K562 (cell line): ENCODE data around the gene IQCK. TPM values are rescaled to one million over a fixed set of nuclear protein-coding genes. Genes with fewer than 3 reads are reported as not detected.

Source experiments
- ATAC-seq: fragments of 200-7000 bp; cut with Tn5 transposase; 3 replicates; pipeline ENCODE4 v1.9.1; 2020; ENCODE audit warnings: moderate library complexity
- BruUV-seq: library from RNA; stranded (reverse); fragments of 400-500 nt; replicated peaks from 2 replicates; lab custom pipeline; 2021; lab: Mats Ljungman, UMichigan
- CTCF ChIA-PET: fragments of 300-600 bp; formaldehyde crosslinking; extraction: SDS; loops from one replicate; lab custom pipeline; 2021; ENCODE audit warnings: low intra/inter-chr PET ratio; lab: Yijun Ruan, JAX
- POLR2A ChIA-PET: fragments of 300-600, 350-650 bp; sonication (Branson Sonifier 250); formaldehyde crosslinking; extraction: SDS; loops from one replicate; lab custom pipeline; 2021; ENCODE audit warnings: antibody characterized with exemption, inconsistent platforms; lab: Yijun Ruan, JAX
- DNase-seq, 4 experiments: peaks; one replicate each; pipeline versions ENCODE4 v3.0.0 to v3.0.0-alpha.2; 2011 to 2018; ENCODE audit warnings: low spot score in 3 of 4, mixed read lengths in 3 of 4; ENCODE audit errors: extremely low read depth in 1 of 4
- FAIRE-seq: peaks from 2 replicates; lab custom pipeline; 2011; peaks lifted over from hg19 to GRCh38; lab: Jason Lieb, UNC
- H2AFZ ChIP-seq: 2 replicates; pipeline ENCODE4 v1.6.0; 2011; ENCODE audit warnings: low read depth, low read length, control low read depth, inconsistent platforms
- H3K27ac ChIP-seq: fragments of 200-600 bp; 3 replicates; pipeline ENCODE4 v1.8.0; 2011; ENCODE audit warnings: low read depth, mild to moderate bottlenecking, control low read depth, inconsistent platforms, low read length, moderate library complexity, mixed read lengths; ENCODE audit errors: extremely low read depth
- H3K27me3 ChIP-seq, 2 experiments: fragments of 300-600 bp in 1 of 2; 2 replicates in 1 of 2; 3 replicates in 1 of 2; pipeline versions ENCODE4 v1.6.0 to v1.8.0; 2011; ENCODE audit warnings: inconsistent platforms in 2 of 2, low read length in 2 of 2, mild to moderate bottlenecking in 1 of 2, mixed read lengths in 1 of 2, moderate library complexity in 1 of 2; ENCODE audit not compliant: control insufficient read depth in 2 of 2, insufficient read depth in 2 of 2
- H3K36me3 ChIP-seq: fragments of 300-600 bp; 3 replicates; pipeline ENCODE4 v1.8.0; 2011; ENCODE audit warnings: mild to moderate bottlenecking, low read length, inconsistent platforms; ENCODE audit not compliant: control insufficient read depth, insufficient read depth
- H3K4me1 ChIP-seq, 2 experiments: fragments of 200-600 bp in 1 of 2; replicated peaks in 1 of 2; 2 replicates in 1 of 2; 3 replicates in 1 of 2; pipeline versions ENCODE4 v1.5.1 to v1.8.0; 2011; ENCODE audit warnings: inconsistent platforms in 2 of 2, low read length in 2 of 2, mild to moderate bottlenecking in 1 of 2, mixed read lengths in 1 of 2, moderate library complexity in 1 of 2; ENCODE audit not compliant: control insufficient read depth in 2 of 2, insufficient read depth in 2 of 2
- H3K4me2 ChIP-seq: 2 replicates; pipeline ENCODE4 v1.6.1; 2011; ENCODE audit warnings: low read length, control low read depth, inconsistent platforms, mixed read lengths; ENCODE audit not compliant: insufficient read depth
- H3K4me3 ChIP-seq: fragments of 200-600 bp; sonication (generic), shearing (Covaris generic); 2 replicates; pipeline ENCODE4 v1.5.1; 2016; ENCODE audit warnings: control low read depth, inconsistent platforms
- H3K79me2 ChIP-seq: fragments of 200-600 bp; 3 replicates; pipeline ENCODE4 v1.8.0; 2011; ENCODE audit warnings: low read length, inconsistent platforms; ENCODE audit not compliant: control insufficient read depth, insufficient read depth
- H3K9ac ChIP-seq, 2 experiments: 2 replicates each; pipeline versions ENCODE4 v1.6.0 to v1.6.1; 2011; ENCODE audit warnings: low read depth in 2 of 2, low read length in 2 of 2, control low read depth in 1 of 2, inconsistent platforms in 1 of 2, mild to moderate bottlenecking in 1 of 2, mixed read lengths in 1 of 2; ENCODE audit not compliant: insufficient read depth in 1 of 2
- H3K9me1 ChIP-seq: one replicate; pipeline ENCODE4 v1.6.0; 2011; ENCODE audit warnings: inconsistent platforms, mild to moderate bottlenecking, low read length, moderate library complexity; ENCODE audit not compliant: control insufficient read depth, insufficient read depth
- H3K9me3 ChIP-seq: replicated peaks from 2 replicates; pipeline ENCODE4 v1.5.1; 2011; ENCODE audit warnings: low read depth, low read length, inconsistent platforms; ENCODE audit not compliant: control insufficient read depth, insufficient read depth
- H4K20me1 ChIP-seq: replicated peaks from 2 replicates; pipeline ENCODE4 v1.6.1; 2011; ENCODE audit warnings: low read length, inconsistent platforms, mixed read lengths; ENCODE audit not compliant: control insufficient read depth, insufficient read depth
- ARID1B ChIP-seq: fragments of 450-650 bp; IDR thresholded peaks from 2 replicates; pipeline ENCODE4 v1.6.1; 2016; ENCODE audit warnings: antibody characterized with exemption, mild to moderate bottlenecking, inconsistent platforms
- ARID2 ChIP-seq: fragments of 450-650 bp; IDR thresholded peaks from 2 replicates; pipeline ENCODE4 v1.6.1; 2017; ENCODE audit warnings: antibody characterized with exemption, mild to moderate bottlenecking
- CXXC5 ChIP-seq: fragments of 250-450 bp; sonication (Bioruptor Pico); IDR thresholded peaks from 2 replicates; pipeline ENCODE4 v1.8.0; 2022; ENCODE audit warnings: inconsistent platforms, mild to moderate bottlenecking, moderate library complexity
- FUS ChIP-seq: fragments of 200-400 bp; formaldehyde crosslinking; optimal IDR thresholded peaks from 2 replicates; pipeline ENCODE3; 2017; ENCODE audit warnings: low read depth, low read length
- GABPB1 ChIP-seq: sonication (generic); formaldehyde crosslinking; IDR thresholded peaks from 2 replicates; pipeline ENCODE4 v1.8.0; 2022; ENCODE audit warnings: mild to moderate bottlenecking, missing genetic modification reagents
- KAT2B ChIP-seq: IDR thresholded peaks from one replicate; pipeline ENCODE4 v1.6.1; 2012; ENCODE audit warnings: low read depth, mild to moderate bottlenecking, control low read depth, inconsistent platforms, low read length, moderate library complexity
- L3MBTL2 ChIP-seq: fragments of 450-650 bp; IDR thresholded peaks from 2 replicates; pipeline ENCODE4 v1.6.1; 2016; ENCODE audit warnings: mild to moderate bottlenecking, moderate library complexity
- MAFG ChIP-seq: fragments of 450-650 bp; conservative IDR thresholded peaks from 2 replicates; pipeline ENCODE4 v1.6.1; 2016; ENCODE audit warnings: missing genetic modification characterization, missing compliant biosample characterization
- NCOA4 ChIP-seq: fragments of 450-650 bp; IDR thresholded peaks from 2 replicates; pipeline ENCODE4 v1.6.1; 2018; ENCODE audit warnings: mild to moderate bottlenecking; ENCODE audit not compliant: partially characterized antibody
- NFIX ChIP-seq: fragments of 250-450 bp; sonication (Bioruptor Pico); IDR thresholded peaks from 2 replicates; pipeline ENCODE4 v1.4.0; 2020; ENCODE audit warnings: low read depth, mild to moderate bottlenecking, moderate library complexity
- SAP30 ChIP-seq: fragments of 200-600 bp; sonication (generic); IDR thresholded peaks from 2 replicates; pipeline ENCODE4 v1.6.1; 2012; ENCODE audit warnings: borderline replicate concordance, low read depth, mild to moderate bottlenecking, moderate library complexity, low read length, control low read depth, inconsistent platforms; ENCODE audit not compliant: insufficient read depth, poor library complexity, severe bottlenecking
- ZBTB34 ChIP-seq: fragments of 250-450 bp; sonication (Bioruptor Pico); IDR thresholded peaks from 2 replicates; pipeline ENCODE4 v1.8.0; 2021; ENCODE audit warnings: mild to moderate bottlenecking, moderate library complexity
- ZBTB9 ChIP-seq: fragments of 450-650 bp; formaldehyde crosslinking; IDR thresholded peaks from 2 replicates; pipeline ENCODE4 v1.4.0; 2020; ENCODE audit warnings: mild to moderate bottlenecking, moderate library complexity
- ZFP91 ChIP-seq: sonication (generic); formaldehyde crosslinking; IDR thresholded peaks from 2 replicates; pipeline ENCODE4 v1.8.0; 2022; ENCODE audit warnings: mild to moderate bottlenecking, missing genetic modification reagents
- ZNF12 ChIP-seq: sonication (generic); formaldehyde crosslinking; IDR thresholded peaks from 2 replicates; pipeline ENCODE4 v1.4.0; 2020; ENCODE audit warnings: mild to moderate bottlenecking, missing genetic modification reagents
- ZNF212 ChIP-seq: fragments of 450-650 bp; formaldehyde crosslinking; IDR thresholded peaks from 2 replicates; pipeline ENCODE4 v1.4.0; 2020; ENCODE audit warnings: mild to moderate bottlenecking
- ZNF583 ChIP-seq: fragments of 250-450 bp; sonication (Bioruptor Pico); IDR thresholded peaks from 2 replicates; pipeline ENCODE4 v1.4.0; 2020
- WGBS: fragments of 100-300 bp; shearing (Covaris generic); methylation state at CpG from one replicate; pipeline ENCODE4 v1.1.6; 2016; ENCODE audit warnings: low coverage, mixed read lengths; ENCODE audit not compliant: insufficient coverage; ENCODE audit errors: missing lambda C conversion rate; 5-methylcytosine and 5-hydroxymethylcytosine counted together
- in situ Hi-C: fragments of 300-500 bp; cut with MboI; formaldehyde crosslinking; loops from 4 replicates; pipeline ENCODE4 v1.15.0; 2018; ENCODE audit warnings: inconsistent platforms, mixed read lengths
- intact Hi-C: fragments of 100-400 bp; cut with micrococcal nuclease; formaldehyde crosslinking; loops from 2 replicates; pipeline ENCODE4 v1.14.2; 2022
- polyA plus RNA-seq, 8 experiments: library from polyadenylated mRNA; depleted of rRNA in 4 of 8; stranded (reverse) in 5 of 8; unstranded in 3 of 8; fragments of >200 nt; fragmentation: Nextera tagmentation in 2 of 8; fragmentation: Illumina TruSeq in 1 of 8; extraction: Ambion mirVana in 2 of 8; extraction: Trizol in 1 of 8; gene quantifications; 2 replicates each; pipeline versions ENCODE4 v1.2.1 to v1.2.3, GENCODE V29; 2011 to 2014; ENCODE audit warnings: inconsistent platforms in 1 of 8, missing spikeins in 1 of 8
- total RNA-seq, 7 experiments: library from RNA; depleted of rRNA in 6 of 7; stranded (reverse); fragments of >200 nt in 6 of 7; fragmentation: Illumina TruSeq in 2 of 7; extraction: Trizol in 2 of 7; gene quantifications; 2 replicates each; pipeline versions ENCODE4 v1.2.1 to v1.2.3, GENCODE V29; 2011 to 2021; ENCODE audit warnings: low replicate concordance in 1 of 7

The IQCK gene
- total and polyA plus RNA-seq, 9 of the 15 experiments (the other 6 are each of a cell fraction or from before 2014, with no cell fraction given): 5.2 to 12.2 (median 7.3) TPM

GRCh38 chr16:19875900-19876299, 157.8 kb downstream of the IQCK start:
- no peaks in the 10 kb centered on the region for H3K79me2 ChIP-seq
- BruUV-seq: no TSS peak
- H3K9me3 ChIP-seq: no peaks in the 10 kb centered on the region
- no peak overlapping the region for H3K9ac ChIP-seq
- CTCF ChIA-PET: no interaction called here
- POLR2A ChIA-PET: interaction anchor here (0.6 kb wide), 2 partner anchors 184 to 280 kb away, joined by 3 read pairs; no protein-coding TSS in a partner anchor
- WGBS: 17% methylated on average over 6 of the region's 6 CpGs
- H3K4me2 ChIP-seq: no peak overlapping the region
- H3K4me3 ChIP-seq: no peak overlapping the region
- FAIRE-seq: no peak
- H4K20me1 ChIP-seq: peaks cover 14% of the 10 kb centered on the region
- H3K4me1 ChIP-seq: peaks cover 0 to 5% of the 10 kb centered on the region in 2 experiments; a peak in 3 of 5 replicates
- TF ChIP-seq ZBTB9 (CRISPR knock-in tag) (no peak), NCOA4 (no peak), ZNF12 (CRISPR knock-in tag) (no peak), ZBTB34 (CRISPR knock-in tag) (no peak), L3MBTL2 (no peak), KAT2B (no peak), NFIX (CRISPR knock-in tag) (no peak), ZNF212 (no peak), MAFG (no peak), ARID2 (no peak), GABPB1 (no peak), CXXC5 (CRISPR knock-in tag) (no peak), SAP30 (no peak), FUS (no peak), ZNF583 (CRISPR knock-in tag) (no peak), ARID1B (no peak), ZFP91 (CRISPR knock-in tag) (no peak)
- DNase-seq: no peak
- peaks cover 8 to 36% of the 10 kb centered on the region in 2 experiments; a peak in 4 of 5 replicates for H3K27me3 ChIP-seq
- intact Hi-C loops: no loop called here
- no peak overlapping the region for H2AFZ ChIP-seq
- H3K36me3 ChIP-seq: no peaks in the 10 kb centered on the region
- in situ Hi-C loops: loop anchor here (25.0 kb wide), 1 partner anchor 489 kb away; no protein-coding TSS in a partner anchor
- ATAC-seq: no peak
- no peaks in the 10 kb centered on the region for H3K9me1 ChIP-seq
- no peak overlapping the region for H3K27ac ChIP-seq
